Measurements from ENCODE around the gene ANKAR.
"Not testable (repeated sequence)": the region's sequence is repeated elsewhere in the genome, so short reads cannot be mapped to it uniquely, and the experiment has no call there.

The ANKAR gene

GRCh38 chr2:189674374-189675112, at the start of gene ANKAR:
Gene ANKAR, plus strand, starts transcription at chr2:189674670. Its CDS starts 1,821 bp downstream, at chr2:189676491.
- peak; percentile 60 to 73 (median 67) for DNase-seq (ENCODE audit: low read depth in 2 of 3, low spot score in 1 of 3)

- no peak for DNase-seq (ENCODE audit: low read depth in 2 of 3, low spot score in 1 of 3)
Measured at GRCh38 chr2:189625636-189626035, 48.8 kb upstream of the ANKAR start.

- DNase-seq (ENCODE audit: low read depth in 2 of 3, low spot score in 1 of 3): no peak
Measured at GRCh38 chr2:189627789-189628188, 46.7 kb upstream of the ANKAR start.

GRCh38 chr2:189628817-189629530, 45.5 kb upstream of the ANKAR start:
- no peak for DNase-seq (ENCODE audit: low read depth in 2 of 3, low spot score in 1 of 3)

- no peak for DNase-seq (ENCODE audit: low read depth in 2 of 3, low spot score in 1 of 3)
Measured at GRCh38 chr2:189629531-189630453, 44.7 kb upstream of the ANKAR start.

GRCh38 chr2:189631849-189632248, 42.6 kb upstream of the ANKAR start:
- DNase-seq (ENCODE audit: low read depth in 2 of 3, low spot score in 1 of 3): no peak

- DNase-seq (ENCODE audit: low read depth in 2 of 3, low spot score in 1 of 3): no peak
Measured at GRCh38 chr2:189633392-189633811, 41.1 kb upstream of the ANKAR start.

GRCh38 chr2:189635353-189635752, 39.1 kb upstream of the ANKAR start:
- DNase-seq (ENCODE audit: low read depth in 2 of 3, low spot score in 1 of 3): no peak

- DNase-seq (ENCODE audit: low read depth in 2 of 3, low spot score in 1 of 3): no peak
Measured at GRCh38 chr2:189638301-189639006, 36.0 kb upstream of the ANKAR start.

- DNase-seq (ENCODE audit: low read depth in 2 of 3, low spot score in 1 of 3): no peak
Measured at GRCh38 chr2:189639007-189639609, 35.4 kb upstream of the ANKAR start.

GRCh38 chr2:189641002-189641401, 33.5 kb upstream of the ANKAR start:
- DNase-seq (ENCODE audit: low read depth in 2 of 3, low spot score in 1 of 3): no peak

GRCh38 chr2:189641590-189641989, 32.9 kb upstream of the ANKAR start:
- peak in 2 of 3 donors; percentile 37 to 41 for DNase-seq (ENCODE audit: low read depth in 2 of 3, low spot score in 1 of 3)

- DNase-seq (ENCODE audit: low read depth in 2 of 3, low spot score in 1 of 3): no peak
Measured at GRCh38 chr2:189646521-189646920, 27.9 kb upstream of the ANKAR start.

GRCh38 chr2:189648846-189649509, 25.5 kb upstream of the ANKAR start:
- no peak for DNase-seq (ENCODE audit: low read depth in 2 of 3, low spot score in 1 of 3)

GRCh38 chr2:189651284-189651683, 23.2 kb upstream of the ANKAR start:
- DNase-seq (ENCODE audit: low read depth in 2 of 3, low spot score in 1 of 3): no peak

GRCh38 chr2:189653464-189653863, 21.0 kb upstream of the ANKAR start:
- DNase-seq (ENCODE audit: low read depth in 2 of 3, low spot score in 1 of 3): not testable (repeated sequence)

- DNase-seq (ENCODE audit: low read depth in 2 of 3, low spot score in 1 of 3): no peak
Measured at GRCh38 chr2:189654641-189655040, 19.8 kb upstream of the ANKAR start.

- no peak for DNase-seq (ENCODE audit: low read depth in 2 of 3, low spot score in 1 of 3)
Measured at GRCh38 chr2:189657867-189658266, 16.6 kb upstream of the ANKAR start.

GRCh38 chr2:189658306-189659212, 15.9 kb upstream of the ANKAR start:
- no peak for DNase-seq (ENCODE audit: low read depth in 2 of 3, low spot score in 1 of 3)
